ENCODE measurements around the gene IL22RA1.

IL22RA1 gene

DNA sequence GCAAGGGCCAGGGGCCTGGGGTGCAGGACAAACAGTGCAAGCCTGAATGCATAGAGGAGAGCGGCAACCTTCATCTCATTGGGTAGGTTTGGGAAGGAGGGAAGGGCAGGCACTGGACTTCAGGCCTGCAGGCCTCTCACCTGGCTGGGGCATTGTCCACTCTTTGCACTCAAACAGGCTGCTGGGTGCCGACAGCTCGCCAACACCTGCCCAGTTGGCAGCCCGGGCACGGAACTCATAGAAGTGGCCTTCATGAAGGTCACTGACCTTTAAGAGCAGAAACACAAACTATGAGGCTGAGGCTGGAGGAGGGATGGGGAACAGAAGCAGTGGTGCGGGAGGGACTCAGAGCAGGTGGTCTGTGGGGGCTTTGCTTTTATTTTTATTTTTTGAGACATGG is 61.8 kb downstream of the IL22RA1 start:
- no peak for ATAC-seq

DNA sequence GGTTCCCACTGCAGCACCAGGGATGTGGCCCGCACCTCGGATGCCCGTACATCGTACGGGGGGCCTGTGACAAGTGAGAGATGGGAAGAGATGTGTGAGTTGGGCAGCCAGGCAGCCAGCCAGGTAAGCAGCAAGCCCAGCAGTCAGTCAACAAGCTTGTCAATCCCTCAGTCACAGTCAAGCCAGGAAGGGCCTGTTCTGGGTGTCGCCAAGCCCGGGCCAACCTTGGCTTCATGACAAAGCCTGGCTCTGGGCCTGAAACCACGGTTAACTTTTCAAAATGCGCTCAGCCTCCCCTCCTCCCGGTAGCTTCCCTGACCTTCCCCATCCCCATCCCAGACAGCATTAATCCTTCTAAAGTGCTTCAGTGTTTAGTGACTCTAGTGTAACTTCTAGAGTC is 62.8 kb downstream of the IL22RA1 start:
- ATAC-seq: no peak
- TF ChIP-seq PPARA (CRISPR knock-in tag; IDR thresholded peaks at IDR 0.05; ENCODE audit: borderline replicate concordance) (no peak), TOX (CRISPR knock-in tag; IDR thresholded peaks at IDR 0.05; ENCODE audit: borderline replicate concordance) (no peak), POU6F1 (CRISPR knock-in tag; IDR thresholded peaks at IDR 0.05; ENCODE audit: borderline replicate concordance, low read depth) (no peak), ZNF565 (CRISPR knock-in tag; conservative IDR thresholded peaks at IDR 0.05; ENCODE audit: low read depth) (no peak), ZFP3 (CRISPR knock-in tag; IDR thresholded peaks at IDR 0.05) (no peak)

More for the DNA sequence above, 61.8 kb downstream of the IL22RA1 start:
- TF ChIP-seq BACH2 (CRISPR knock-in tag; IDR thresholded peaks at IDR 0.05; ENCODE audit: borderline replicate concordance) (no peak), ZNF565 (CRISPR knock-in tag; conservative IDR thresholded peaks at IDR 0.05; ENCODE audit: low read depth) (no peak), PATZ1 (CRISPR knock-in tag; IDR thresholded peaks at IDR 0.05; ENCODE audit: borderline replicate concordance) (no peak), ARNTL (CRISPR knock-in tag; IDR thresholded peaks at IDR 0.05; ENCODE audit: borderline replicate concordance, low read depth) (no peak), CREB5 (CRISPR knock-in tag; IDR thresholded peaks at IDR 0.05; ENCODE audit: low read depth) (no peak), ISL1 (CRISPR knock-in tag; IDR thresholded peaks at IDR 0.05) (no peak), PPARA (CRISPR knock-in tag; IDR thresholded peaks at IDR 0.05; ENCODE audit: borderline replicate concordance) (no peak), TCF4 (CRISPR knock-in tag; IDR thresholded peaks at IDR 0.05; ENCODE audit: borderline replicate concordance) (no peak)
- TF ChIP-seq, protein P1, sequence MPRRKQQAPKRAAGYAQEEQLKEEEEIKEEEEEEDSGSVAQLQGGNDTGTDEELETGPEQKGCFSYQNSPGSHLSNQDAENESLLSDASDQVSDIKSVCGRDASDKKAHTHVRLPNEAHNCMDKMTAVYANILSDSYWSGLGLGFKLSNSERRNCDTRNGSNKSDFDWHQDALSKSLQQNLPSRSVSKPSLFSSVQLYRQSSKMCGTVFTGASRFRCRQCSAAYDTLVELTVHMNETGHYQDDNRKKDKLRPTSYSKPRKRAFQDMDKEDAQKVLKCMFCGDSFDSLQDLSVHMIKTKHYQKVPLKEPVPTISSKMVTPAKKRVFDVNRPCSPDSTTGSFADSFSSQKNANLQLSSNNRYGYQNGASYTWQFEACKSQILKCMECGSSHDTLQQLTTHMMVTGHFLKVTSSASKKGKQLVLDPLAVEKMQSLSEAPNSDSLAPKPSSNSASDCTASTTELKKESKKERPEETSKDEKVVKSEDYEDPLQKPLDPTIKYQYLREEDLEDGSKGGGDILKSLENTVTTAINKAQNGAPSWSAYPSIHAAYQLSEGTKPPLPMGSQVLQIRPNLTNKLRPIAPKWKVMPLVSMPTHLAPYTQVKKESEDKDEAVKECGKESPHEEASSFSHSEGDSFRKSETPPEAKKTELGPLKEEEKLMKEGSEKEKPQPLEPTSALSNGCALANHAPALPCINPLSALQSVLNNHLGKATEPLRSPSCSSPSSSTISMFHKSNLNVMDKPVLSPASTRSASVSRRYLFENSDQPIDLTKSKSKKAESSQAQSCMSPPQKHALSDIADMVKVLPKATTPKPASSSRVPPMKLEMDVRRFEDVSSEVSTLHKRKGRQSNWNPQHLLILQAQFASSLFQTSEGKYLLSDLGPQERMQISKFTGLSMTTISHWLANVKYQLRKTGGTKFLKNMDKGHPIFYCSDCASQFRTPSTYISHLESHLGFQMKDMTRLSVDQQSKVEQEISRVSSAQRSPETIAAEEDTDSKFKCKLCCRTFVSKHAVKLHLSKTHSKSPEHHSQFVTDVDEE (CRISPR knock-in tag; IDR thresholded peaks at IDR 0.05): no peak

DNA sequence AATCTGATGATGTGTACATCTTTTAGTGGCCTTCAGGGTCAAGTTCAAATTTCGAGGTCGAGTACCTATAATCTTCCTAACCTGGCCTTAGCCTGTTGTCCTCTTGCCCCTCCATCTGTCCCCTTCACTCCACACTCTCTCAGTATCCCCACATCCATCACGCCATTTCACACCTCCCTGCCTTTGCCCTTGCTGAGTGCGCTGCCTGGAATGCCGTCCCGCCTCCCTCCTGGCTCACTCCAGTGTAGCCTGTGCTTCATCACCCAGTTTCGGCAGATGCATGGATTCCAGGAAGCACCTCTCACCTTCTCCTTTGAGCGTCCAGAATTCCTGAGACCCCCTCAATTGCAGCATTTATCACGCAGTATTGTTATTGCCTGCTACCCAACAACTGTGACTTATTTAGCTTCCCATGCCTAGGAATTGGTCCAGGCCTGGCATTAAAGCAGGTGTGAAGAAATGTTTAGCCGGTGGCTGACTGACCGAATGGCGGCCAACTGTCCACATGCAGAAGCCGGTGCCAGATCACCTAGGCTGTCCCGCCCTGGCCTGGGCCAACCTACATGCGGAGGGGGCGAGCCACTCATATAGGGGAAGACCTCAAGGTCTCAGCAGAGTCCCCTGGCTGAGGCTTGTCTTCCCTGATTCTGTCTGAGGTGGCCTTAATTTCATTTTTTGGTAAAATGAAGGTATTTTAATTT is 65.5 kb downstream of the IL22RA1 start:
- no peak for ATAC-seq
- TF ChIP-seq RARB (CRISPR knock-in tag; IDR thresholded peaks at IDR 0.05) (no peak), GLIS3 (CRISPR knock-in tag; IDR thresholded peaks at IDR 0.05) (no peak), ZFP30 (CRISPR knock-in tag; IDR thresholded peaks at IDR 0.05) (no peak), PPARA (CRISPR knock-in tag; IDR thresholded peaks at IDR 0.05; ENCODE audit: borderline replicate concordance) (no peak), ISL1 (CRISPR knock-in tag; IDR thresholded peaks at IDR 0.05) (no peak), TCF4 (CRISPR knock-in tag; IDR thresholded peaks at IDR 0.05; ENCODE audit: borderline replicate concordance) (no peak), TOX (CRISPR knock-in tag; IDR thresholded peaks at IDR 0.05; ENCODE audit: borderline replicate concordance) (no peak), ZNF8 (CRISPR knock-in tag; IDR thresholded peaks at IDR 0.05) (no peak), ARNTL (CRISPR knock-in tag; IDR thresholded peaks at IDR 0.05; ENCODE audit: borderline replicate concordance, low read depth) (no peak), ZFP3 (CRISPR knock-in tag; IDR thresholded peaks at IDR 0.05) (no peak), SNAI2 (CRISPR knock-in tag; IDR thresholded peaks at IDR 0.05) (no peak), BACH2 (CRISPR knock-in tag; IDR thresholded peaks at IDR 0.05; ENCODE audit: borderline replicate concordance) (no peak), POU6F1 (CRISPR knock-in tag; IDR thresholded peaks at IDR 0.05; ENCODE audit: borderline replicate concordance, low read depth) (no peak), ZC3H10 (CRISPR knock-in tag; IDR thresholded peaks at IDR 0.05) (no peak), ESRRG (CRISPR knock-in tag; IDR thresholded peaks at IDR 0.05) (no peak), CSDC2 (CRISPR knock-in tag; IDR thresholded peaks at IDR 0.05) (no peak)
- TF ChIP-seq, protein P2, sequence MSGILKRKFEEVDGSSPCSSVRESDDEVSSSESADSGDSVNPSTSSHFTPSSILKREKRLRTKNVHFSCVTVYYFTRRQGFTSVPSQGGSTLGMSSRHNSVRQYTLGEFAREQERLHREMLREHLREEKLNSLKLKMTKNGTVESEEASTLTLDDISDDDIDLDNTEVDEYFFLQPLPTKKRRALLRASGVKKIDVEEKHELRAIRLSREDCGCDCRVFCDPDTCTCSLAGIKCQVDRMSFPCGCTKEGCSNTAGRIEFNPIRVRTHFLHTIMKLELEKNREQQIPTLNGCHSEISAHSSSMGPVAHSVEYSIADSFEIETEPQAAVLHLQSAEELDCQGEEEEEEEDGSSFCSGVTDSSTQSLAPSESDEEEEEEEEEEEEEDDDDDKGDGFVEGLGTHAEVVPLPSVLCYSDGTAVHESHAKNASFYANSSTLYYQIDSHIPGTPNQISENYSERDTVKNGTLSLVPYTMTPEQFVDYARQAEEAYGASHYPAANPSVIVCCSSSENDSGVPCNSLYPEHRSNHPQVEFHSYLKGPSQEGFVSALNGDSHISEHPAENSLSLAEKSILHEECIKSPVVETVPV (CRISPR knock-in tag; IDR thresholded peaks at IDR 0.05): no peak
- TF ChIP-seq, protein P1 (CRISPR knock-in tag; IDR thresholded peaks at IDR 0.05): no peak

Measured in SK-N-SH treated with all-trans-retinoic acid at 6 μM for 48 hours (cell line).